K562 (cell line): Measurements from ENCODE around the gene FILIP1L. TPM values are rescaled to one million over a fixed set of nuclear protein-coding genes. Genes with fewer than 3 reads are reported as not detected.

Experiments used
- ARID1B ChIP-seq: fragments of 450-650 bp; IDR thresholded peaks from 2 replicates; pipeline ENCODE4 v1.6.1; 2016; ENCODE audit warnings: antibody characterized with exemption, mild to moderate bottlenecking, inconsistent platforms
- CBFA2T2 ChIP-seq: fragments of 450-650 bp; conservative IDR thresholded peaks from 2 replicates; pipeline ENCODE4 v1.6.1; 2017; ENCODE audit warnings: mild to moderate bottlenecking
- CBFA2T3 ChIP-seq: fragments of 450-650 bp; IDR thresholded peaks from 2 replicates; pipeline ENCODE4 v1.6.1; 2017
- CHAMP1 ChIP-seq: fragments of 450-650 bp; IDR thresholded peaks from 2 replicates; pipeline ENCODE4 v1.6.1; 2016; ENCODE audit warnings: mild to moderate bottlenecking
- DACH1 ChIP-seq: fragments of 450-650 bp; IDR thresholded peaks from 2 replicates; pipeline ENCODE4 v1.6.1; 2018; ENCODE audit not compliant: partially characterized antibody
- E2F4 ChIP-seq: sonication (generic); formaldehyde crosslinking; IDR thresholded peaks from 2 replicates; pipeline ENCODE4 v1.8.0; 2022; ENCODE audit warnings: mild to moderate bottlenecking, low read depth, missing genetic modification reagents
- HMBOX1 ChIP-seq: sonication (generic); IDR thresholded peaks from 2 replicates; pipeline ENCODE4 v1.6.1; 2016
- HOXB6 ChIP-seq: fragments of 250-450 bp; sonication (Bioruptor Pico); IDR thresholded peaks from 2 replicates; pipeline ENCODE4 v1.5.1; 2022; ENCODE audit warnings: mild to moderate bottlenecking, borderline replicate concordance
- MEIS2 ChIP-seq: fragments of 450-650 bp; IDR thresholded peaks from 2 replicates; pipeline ENCODE4 v1.6.1; 2014; ENCODE audit warnings: mild to moderate bottlenecking; ENCODE audit not compliant: partially characterized antibody
- MTA2 ChIP-seq: fragments of 450-650 bp; IDR thresholded peaks from 2 replicates; pipeline ENCODE4 v1.6.1; 2016; ENCODE audit warnings: low read depth
- NCOR1 ChIP-seq: fragments of 450-650 bp; IDR thresholded peaks from 2 replicates; pipeline ENCODE4 v1.6.1; 2016; ENCODE audit warnings: mild to moderate bottlenecking, moderate library complexity
- NFE2L1 ChIP-seq: fragments of 450-650 bp; IDR thresholded peaks from 2 replicates; pipeline ENCODE4 v1.6.1; 2016; ENCODE audit warnings: missing genetic modification characterization, low read depth, mild to moderate bottlenecking, missing compliant biosample characterization, moderate library complexity, borderline replicate concordance
- PRDM10 ChIP-seq: fragments of 450-650 bp; IDR thresholded peaks from 2 replicates; pipeline ENCODE4 v1.6.1; 2018; ENCODE audit not compliant: partially characterized antibody
- SMAD4 ChIP-seq: fragments of 250-450 bp; sonication (Bioruptor Pico); conservative IDR thresholded peaks from 2 replicates; pipeline ENCODE4 v1.8.0; 2021; ENCODE audit warnings: inconsistent platforms, mild to moderate bottlenecking, moderate library complexity
- SMC3 ChIP-seq: conservative IDR thresholded peaks from 2 replicates; pipeline ENCODE4 v1.6.1; 2011; ENCODE audit warnings: low read depth, low read length, improper control_type of control experiment; ENCODE audit not compliant: insufficient read depth
- TAL1 ChIP-seq: fragments of 450-650 bp; IDR thresholded peaks from 2 replicates; pipeline ENCODE4 v1.6.1; 2016; ENCODE audit warnings: mild to moderate bottlenecking
- TCF3 ChIP-seq: sonication (generic); formaldehyde crosslinking; IDR thresholded peaks from 2 replicates; pipeline ENCODE4 v1.4.0; 2020; ENCODE audit warnings: mild to moderate bottlenecking, missing genetic modification reagents
- TEAD4 ChIP-seq, 2 experiments: sonication (generic) in 1 of 2; formaldehyde crosslinking in 1 of 2; IDR thresholded peaks; 2 replicates each; pipeline versions ENCODE4 v1.6.1 to v1.8.0; 2012 to 2022; ENCODE audit warnings: borderline replicate concordance in 1 of 2, inconsistent platforms in 1 of 2, low read length in 1 of 2, mild to moderate bottlenecking in 1 of 2, missing genetic modification reagents in 1 of 2
- ZNF655 ChIP-seq: fragments of 250-450 bp; sonication (Bioruptor Pico); IDR thresholded peaks from 2 replicates; pipeline ENCODE4 v1.5.0; 2021
- polyA plus RNA-seq, 8 experiments: library from polyadenylated mRNA; depleted of rRNA in 4 of 8; stranded (reverse) in 5 of 8; unstranded in 3 of 8; fragments of >200 nt; fragmentation: Nextera tagmentation in 2 of 8; fragmentation: Illumina TruSeq in 1 of 8; extraction: Ambion mirVana in 2 of 8; extraction: Trizol in 1 of 8; gene quantifications; 2 replicates each; pipeline versions ENCODE4 v1.2.1 to v1.2.3, GENCODE V29; 2011 to 2014; ENCODE audit warnings: inconsistent platforms in 1 of 8, missing spikeins in 1 of 8
- total RNA-seq, 7 experiments: library from RNA; depleted of rRNA in 6 of 7; stranded (reverse); fragments of >200 nt in 6 of 7; fragmentation: Illumina TruSeq in 2 of 7; extraction: Trizol in 2 of 7; gene quantifications; 2 replicates each; pipeline versions ENCODE4 v1.2.1 to v1.2.3, GENCODE V29; 2011 to 2021; ENCODE audit warnings: low replicate concordance in 1 of 7

Gene FILIP1L
- total and polyA plus RNA-seq, 9 of the 15 experiments (the other 6 are each of a cell fraction or from before 2014, with no cell fraction given), result 0.50 to 2.1 (median 1.1) TPM

GRCh38 chr3:100081986-100082692, 32.2 kb downstream of the FILIP1L start (continued):
- TF ChIP-seq ZNF655 (CRISPR knock-in tag) (no peak), SMAD4 (CRISPR knock-in tag) (no peak), TAL1 (peak; percentile 54), MTA2 (peak; percentile 48), CHAMP1 (peak; percentile 40; the same call in 1 of the 2 replicates), MEIS2 (peak; percentile 54), PRDM10 (no peak), CBFA2T3 (peak; percentile 78), ARID1B (peak; percentile 86), DACH1 (peak; percentile 40), TCF3 (CRISPR knock-in tag) (peak; percentile 68), HMBOX1 (peak; percentile 94), HOXB6 (no peak), SMC3 (no peak), TEAD4 (IDR thresholded peaks at IDR 0.05; ENCODE audit: low read length) (peak; percentile 76; the same call in 1 of the 2 replicates), TEAD4 (CRISPR knock-in tag; IDR thresholded peaks at IDR 0.05; ENCODE audit: borderline replicate concordance) (no peak), E2F4 (CRISPR knock-in tag) (no peak), NCOR1 (peak; percentile 69), NFE2L1 (tag) (no peak), CBFA2T2 (peak; percentile 64)
- TF ChIP-seq, all 486 proteins: peak for 17
